KMS-11 (cell line): Measurements from ENCODE around the gene PAMR1.

Source experiments
- H2AFZ ChIP-seq: fragments of 200-600 bp; sonication (generic); 2 replicates; pipeline ENCODE4 v1.6.1; 2016; ENCODE audit warnings: antibody characterized with exemption, mixed run types, low read depth
- H3K27ac ChIP-seq: fragments of 200-600 bp; sonication (generic); 2 replicates; pipeline ENCODE4 v1.6.1; 2016; ENCODE audit warnings: mild to moderate bottlenecking, mixed run types
- H3K27me3 ChIP-seq: fragments of 200-600 bp; sonication (generic); 2 replicates; pipeline ENCODE4 v1.6.1; 2017; ENCODE audit warnings: mild to moderate bottlenecking, low read depth, mixed run types, moderate library complexity; ENCODE audit not compliant: insufficient read depth
- H3K36me3 ChIP-seq: fragments of 200-600 bp; sonication (generic); 2 replicates; pipeline ENCODE4 v1.6.1; 2017; ENCODE audit warnings: mild to moderate bottlenecking, mixed run types; ENCODE audit not compliant: insufficient read depth
- H3K4me1 ChIP-seq: fragments of 200-600 bp; sonication (generic); 2 replicates; pipeline ENCODE4 v1.6.1; 2016; ENCODE audit warnings: mild to moderate bottlenecking, low read depth, mixed run types; ENCODE audit not compliant: poor library complexity, severe bottlenecking
- H3K4me2 ChIP-seq: fragments of 200-600 bp; sonication (generic); 2 replicates; pipeline ENCODE4 v1.7.0; 2016; ENCODE audit warnings: mild to moderate bottlenecking, mixed run types
- H3K4me3 ChIP-seq: fragments of 200-600 bp; sonication (generic); IDR thresholded peaks from 2 replicates; pipeline ENCODE4 v1.6.1; 2017; ENCODE audit warnings: low read depth, low read length, mixed read lengths; ENCODE audit not compliant: insufficient read depth
- H3K79me2 ChIP-seq: fragments of 200-600 bp; sonication (generic); 2 replicates; pipeline ENCODE4 v1.6.1; 2016; ENCODE audit warnings: low read depth, mixed run types; ENCODE audit not compliant: insufficient read depth
- H3K9ac ChIP-seq: fragments of 200-600 bp; sonication (generic); 2 replicates; pipeline ENCODE4 v1.6.1; 2016; ENCODE audit warnings: mild to moderate bottlenecking, mixed run types
- H4K20me1 ChIP-seq: fragments of 200-600 bp; sonication (generic); 2 replicates; pipeline ENCODE4 v1.6.1; 2016; ENCODE audit warnings: mild to moderate bottlenecking, mixed run types; ENCODE audit not compliant: insufficient read depth
- CTCF ChIP-seq: fragments of 200-600 bp; sonication (generic); conservative IDR thresholded peaks from 2 replicates; pipeline ENCODE4 v1.6.1; 2017; ENCODE audit warnings: low read depth, mild to moderate bottlenecking, antibody characterized with exemption, low read length, moderate library complexity, mixed read lengths

The PAMR1 gene

GRCh38 chr11:35415487-35415886 lies 109.9 kb downstream of the PAMR1 start:
- no peaks in the 10 kb centered on the region for H3K36me3 ChIP-seq
- H3K4me2 ChIP-seq, result no peak overlapping the region
- H3K4me3 ChIP-seq, result no peak overlapping the region
- H2AFZ ChIP-seq, result no peak overlapping the region
- H4K20me1 ChIP-seq, result no peaks in the 10 kb centered on the region
- TF ChIP-seq CTCF, result no peak
- no peak overlapping the region for H3K27ac ChIP-seq
- no peaks in the 10 kb centered on the region for H3K79me2 ChIP-seq
- H3K9ac ChIP-seq, result no peak overlapping the region
- no peaks in the 10 kb centered on the region for H3K27me3 ChIP-seq
- H3K4me1 ChIP-seq, result no peaks in the 10 kb centered on the region

- Histone ChIP-seq H3K4me2 (no peak overlapping the region), H3K79me2 (no peaks in the 10 kb centered on the region), H3K4me1 (no peaks in the 10 kb centered on the region), H2AFZ (no peak overlapping the region), H3K9ac (no peak overlapping the region), H3K27me3 (no peaks in the 10 kb centered on the region), H3K27ac (no peak overlapping the region), H3K4me3 (no peak overlapping the region), H4K20me1 (no peaks in the 10 kb centered on the region), H3K36me3 (no peaks in the 10 kb centered on the region)
- no peak for TF ChIP-seq CTCF
Observed at GRCh38 chr11:35414776-35415175, 110.6 kb downstream of the PAMR1 start.

- H2AFZ ChIP-seq, result no peak overlapping the region
- H3K27me3 ChIP-seq, result no peaks in the 10 kb centered on the region
- no peaks in the 10 kb centered on the region for H3K36me3 ChIP-seq
- no peaks in the 10 kb centered on the region for H4K20me1 ChIP-seq
- H3K27ac ChIP-seq, result no peak overlapping the region
- no peak overlapping the region for H3K9ac ChIP-seq
- no peak overlapping the region for H3K4me3 ChIP-seq
- no peak for TF ChIP-seq CTCF
- no peaks in the 10 kb centered on the region for H3K4me1 ChIP-seq
- H3K79me2 ChIP-seq, result no peaks in the 10 kb centered on the region
- no peak overlapping the region for H3K4me2 ChIP-seq
Observed at GRCh38 chr11:35414311-35414710, 111.1 kb downstream of the PAMR1 start.

- H3K36me3 ChIP-seq, result no peaks in the 10 kb centered on the region
- no peak for TF ChIP-seq CTCF
- H3K27me3 ChIP-seq, result no peaks in the 10 kb centered on the region
- no peak overlapping the region for H3K9ac ChIP-seq
- H3K4me1 ChIP-seq, result no peaks in the 10 kb centered on the region
- no peaks in the 10 kb centered on the region for H4K20me1 ChIP-seq
- H3K79me2 ChIP-seq, result no peaks in the 10 kb centered on the region
- no peak overlapping the region for H3K27ac ChIP-seq
- no peak overlapping the region for H3K4me3 ChIP-seq
- no peak overlapping the region for H3K4me2 ChIP-seq
- no peak overlapping the region for H2AFZ ChIP-seq
Observed at GRCh38 chr11:35413598-35413997, 111.8 kb downstream of the PAMR1 start.

GRCh38 chr11:35412285-35412684 lies 113.1 kb downstream of the PAMR1 start:
- no peaks in the 10 kb centered on the region for H4K20me1 ChIP-seq
- H3K27ac ChIP-seq, result no peak overlapping the region
- TF ChIP-seq CTCF, result peak; percentile 61
- H3K79me2 ChIP-seq, result no peaks in the 10 kb centered on the region
- H3K27me3 ChIP-seq, result no peaks in the 10 kb centered on the region
- no peak overlapping the region for H3K4me3 ChIP-seq
- no peak overlapping the region for H2AFZ ChIP-seq
- no peaks in the 10 kb centered on the region for H3K4me1 ChIP-seq
- no peaks in the 10 kb centered on the region for H3K36me3 ChIP-seq
- H3K9ac ChIP-seq, result no peak overlapping the region
- H3K4me2 ChIP-seq, result no peak overlapping the region
